Uterus (tissue), 2 donors: ENCODE data around the gene SPTAN1.

Experiments used
- CTCF ChIP-seq, 4 experiments: fragments of 200-600 bp in 2 of 4; fragments of 450-650 bp in 2 of 4; sonication (generic) in 2 of 4; IDR thresholded peaks; one replicate each; pipeline ENCODE4 v1.5.1; 2016 to 2019; ENCODE audit warnings: antibody characterized with exemption in 4 of 4, mild to moderate bottlenecking in 2 of 4, moderate library complexity in 1 of 4
- POLR2A ChIP-seq, 2 donors: fragments of 450-650 bp; IDR thresholded peaks; one replicate each; pipeline ENCODE4 v1.6.1; 2016; ENCODE audit warnings: antibody characterized with exemption in 2 of 2, mild to moderate bottlenecking in 1 of 2, moderate library complexity in 1 of 2

GRCh38 chr9:128550226-128550625 lies 2.2 kb upstream of the SPTAN1 start:
- TF ChIP-seq POLR2A (IDR thresholded peaks at IDR 0.05) (no peak), CTCF (IDR thresholded peaks at IDR 0.05) (no peak)
